ENCODE results near the gene VPS37B.
A peak's percentile ranks its signal among the peaks of the same experiment; 100 is the strongest.
"Not testable (repeated sequence)": the region's sequence is repeated elsewhere in the genome, so short reads cannot be mapped to it uniquely, and the experiment has no call there.

VPS37B gene

DNA sequence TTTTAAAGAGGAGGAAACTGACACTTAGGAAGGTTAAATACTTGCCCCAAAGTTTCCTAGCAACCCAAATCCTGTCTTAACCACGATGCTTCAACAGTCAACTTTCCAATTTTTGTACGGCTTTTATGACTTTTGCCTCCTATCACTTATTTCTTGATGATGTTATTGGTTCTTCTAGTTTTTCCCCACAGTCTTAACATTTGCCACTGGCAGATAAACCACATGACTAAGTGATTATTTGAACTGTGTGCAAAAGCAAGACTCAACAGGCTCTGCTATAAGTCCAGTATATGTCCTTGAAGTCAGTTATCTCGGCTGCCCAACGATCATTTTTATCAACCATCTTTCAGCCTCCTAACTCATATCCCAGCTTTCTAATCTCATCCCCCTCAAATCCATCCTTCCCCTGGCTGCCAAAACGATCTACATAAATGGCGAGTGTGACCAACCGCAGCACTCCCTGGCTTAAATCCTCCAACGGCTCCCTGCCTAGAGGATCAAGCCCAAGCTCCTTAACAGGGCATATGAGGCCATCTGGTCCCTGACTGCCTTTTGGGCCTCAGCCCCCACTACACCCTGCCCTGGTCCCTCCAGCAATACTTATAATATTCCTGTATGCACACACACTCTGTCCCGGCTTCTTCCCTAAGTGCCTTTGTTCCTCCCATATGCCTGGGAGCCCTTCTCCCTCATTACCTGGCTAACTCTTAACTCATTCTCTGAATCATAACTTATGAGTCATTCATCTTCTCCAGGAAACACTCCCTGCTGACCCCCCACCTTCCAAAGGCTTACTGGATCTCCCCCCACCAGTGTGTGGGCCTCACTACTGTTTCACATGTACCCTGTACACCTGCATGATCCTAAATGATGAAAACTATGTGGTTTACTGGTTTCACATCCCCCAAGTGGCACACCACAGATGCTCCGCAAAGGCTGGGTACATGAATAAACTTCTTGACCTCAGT, 8.8 kb downstream of the VPS37B start:
- in situ Hi-C loops (cut with MboI; ENCODE audit: low pct_unique_long_range_greater_than_20kb, low sequenced_read_pairs), result no loop called here
- no peak for DNase-seq

DNA sequence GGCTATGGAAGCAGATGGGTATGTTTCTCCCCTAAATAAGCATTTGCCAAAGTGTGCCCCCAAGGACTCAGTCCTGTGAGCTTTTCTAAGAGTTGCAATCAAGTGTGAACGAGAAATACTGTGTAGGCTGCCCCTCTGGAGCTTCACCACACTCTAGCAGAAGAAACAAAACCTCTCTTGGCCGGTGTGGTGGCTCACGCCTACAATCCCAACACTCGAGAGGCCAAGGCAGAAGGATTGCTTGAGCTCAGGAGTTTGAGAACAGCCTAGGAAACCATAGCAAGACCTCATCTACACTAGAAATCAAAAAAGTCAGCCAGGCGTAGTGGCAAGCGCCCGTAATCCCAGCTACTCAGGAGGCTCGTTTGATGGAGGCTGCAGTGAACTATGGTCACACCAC, 9.8 kb downstream of the VPS37B start:
- DNase-seq, result no peak
- in situ Hi-C loops (cut with MboI; ENCODE audit: low pct_unique_long_range_greater_than_20kb, low sequenced_read_pairs), result no loop called here

DNA sequence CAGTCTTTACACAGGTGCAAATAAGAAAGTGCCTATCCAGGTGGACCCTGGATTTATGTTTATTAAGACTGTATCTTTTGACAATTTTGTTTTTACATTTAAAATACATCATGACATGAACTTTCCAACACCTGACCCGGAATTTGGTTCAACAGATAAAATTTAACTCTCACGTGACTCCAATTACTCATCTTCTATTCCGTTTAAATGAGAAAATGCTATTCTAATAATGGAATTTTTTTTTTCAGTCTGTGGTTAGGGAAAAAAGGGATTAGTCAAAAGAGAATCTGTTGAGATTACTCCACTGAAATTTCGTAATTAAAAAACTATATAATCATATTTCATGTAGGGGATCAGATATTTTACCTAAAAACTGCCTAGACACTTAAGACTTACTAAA, 11.1 kb downstream of the VPS37B start:
- no peak for DNase-seq
- in situ Hi-C loops (cut with MboI; ENCODE audit: low pct_unique_long_range_greater_than_20kb, low sequenced_read_pairs), result no loop called here

DNA sequence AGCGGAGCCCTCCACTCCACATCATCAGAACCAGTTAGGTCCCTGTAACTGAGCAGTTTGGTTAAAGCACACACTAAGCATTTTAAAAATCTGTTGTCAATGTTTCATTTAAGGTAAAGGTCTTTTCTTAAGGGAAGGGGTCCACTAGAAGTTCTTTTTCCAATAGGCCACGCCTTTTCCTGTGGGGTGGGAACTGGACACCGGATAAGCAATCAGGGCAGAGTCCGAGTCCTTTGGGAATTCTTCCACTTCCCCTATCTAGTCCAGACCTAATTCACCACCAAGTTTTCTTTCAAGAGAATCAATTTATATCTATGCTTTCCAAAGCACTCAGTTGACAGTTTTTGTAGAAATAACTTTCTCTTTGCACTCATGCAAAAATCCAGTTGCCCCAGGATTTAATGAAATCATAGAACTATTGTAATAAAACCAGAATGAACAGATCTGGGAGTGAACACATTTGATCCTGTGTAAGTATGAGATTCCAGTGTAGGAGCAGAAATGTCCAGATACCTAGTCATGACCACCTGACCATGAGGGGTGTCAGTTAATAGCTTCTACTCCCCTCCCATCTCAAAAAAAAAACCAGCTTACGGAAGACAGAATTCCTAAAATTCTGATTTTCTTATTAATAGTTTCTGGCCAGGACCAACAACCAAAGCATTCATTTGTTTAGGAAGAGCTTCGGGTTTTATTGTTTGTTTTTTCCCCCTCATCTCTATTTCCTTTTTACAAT, 11.7 kb downstream of the VPS37B start:
- in situ Hi-C loops (cut with MboI; ENCODE audit: low pct_unique_long_range_greater_than_20kb, low sequenced_read_pairs), result no loop called here
- DNase-seq, result no peak

DNA sequence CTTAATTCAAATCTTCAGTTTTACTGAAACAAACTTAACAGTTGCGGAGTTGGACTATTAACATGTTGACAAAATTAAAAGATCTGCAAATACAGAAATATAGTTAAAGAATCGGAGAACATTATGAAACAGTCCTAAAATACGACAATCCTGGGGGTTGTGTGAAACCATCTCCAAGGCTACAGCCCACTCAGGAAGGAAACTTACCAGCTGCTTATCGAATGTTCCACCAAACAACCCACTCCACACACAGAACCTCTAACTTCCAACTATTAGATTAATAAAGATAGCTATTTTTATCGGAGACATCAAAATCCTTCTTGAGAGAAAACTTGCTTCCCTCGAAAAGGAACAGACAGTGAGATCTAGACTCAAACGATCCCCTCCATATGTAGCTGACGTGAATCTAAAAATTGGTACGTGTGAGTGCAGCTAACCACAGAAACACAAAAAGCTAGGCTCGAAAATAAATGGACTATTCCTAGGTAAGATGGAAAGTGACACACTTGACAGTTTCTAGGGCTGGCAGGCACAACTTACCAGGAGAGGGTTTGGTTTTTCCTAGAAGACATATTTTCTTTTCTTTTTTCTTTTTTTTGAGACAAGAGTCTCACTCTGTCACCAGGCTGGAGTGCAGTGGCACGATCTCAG, 12.9 kb downstream of the VPS37B start:
- in situ Hi-C loops (cut with MboI; ENCODE audit: low pct_unique_long_range_greater_than_20kb, low sequenced_read_pairs), result no loop called here
- DNase-seq, result no peak

DNA sequence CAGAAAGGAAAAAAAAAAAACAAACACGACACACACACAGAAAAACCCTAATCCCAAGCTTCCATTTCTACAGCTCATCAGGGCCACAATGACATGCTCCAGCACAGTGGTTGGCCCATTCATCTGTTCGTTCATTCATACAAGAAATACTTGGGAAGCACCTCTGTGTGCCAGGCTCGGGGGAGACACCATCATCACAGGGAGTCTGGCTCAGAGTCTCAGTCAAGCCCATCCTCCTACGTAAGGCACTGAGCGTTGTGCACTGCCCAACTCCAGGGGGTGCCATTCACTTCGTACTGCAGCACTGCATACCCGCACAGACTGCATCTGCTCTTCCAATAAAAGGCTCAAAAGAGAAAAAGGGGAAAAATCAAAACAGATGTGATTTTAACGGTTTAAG, 15.3 kb downstream of the VPS37B start:
- peak; percentile 62 for DNase-seq
- in situ Hi-C loops (cut with MboI; ENCODE audit: low pct_unique_long_range_greater_than_20kb, low sequenced_read_pairs), result no loop called here

DNA sequence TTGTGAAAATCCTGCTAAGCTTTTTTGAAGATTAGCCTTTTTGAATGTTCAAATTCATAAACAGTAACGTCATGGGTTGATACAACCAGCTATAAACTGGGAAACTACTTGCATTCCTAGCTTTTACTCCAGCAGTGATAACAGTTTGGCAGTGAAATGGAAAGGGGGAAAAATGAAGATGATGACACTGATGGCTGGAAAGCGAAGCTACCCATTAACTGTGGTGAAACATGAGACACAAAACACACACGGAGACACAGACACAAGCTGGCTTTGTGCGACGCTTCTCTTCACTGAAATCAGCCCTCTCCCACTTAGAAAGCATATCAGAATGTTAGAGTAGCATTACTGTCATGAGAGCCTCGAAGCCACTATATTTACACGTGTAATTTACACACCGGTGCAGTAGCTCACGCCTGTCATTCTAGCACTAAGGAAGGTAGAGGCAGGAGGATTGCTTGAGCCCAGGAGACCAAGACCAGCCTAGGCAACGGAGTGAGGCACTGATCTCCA, 15.7 kb downstream of the VPS37B start:
- DNase-seq, result no peak
- in situ Hi-C loops (cut with MboI; ENCODE audit: low pct_unique_long_range_greater_than_20kb, low sequenced_read_pairs), result no loop called here

DNA sequence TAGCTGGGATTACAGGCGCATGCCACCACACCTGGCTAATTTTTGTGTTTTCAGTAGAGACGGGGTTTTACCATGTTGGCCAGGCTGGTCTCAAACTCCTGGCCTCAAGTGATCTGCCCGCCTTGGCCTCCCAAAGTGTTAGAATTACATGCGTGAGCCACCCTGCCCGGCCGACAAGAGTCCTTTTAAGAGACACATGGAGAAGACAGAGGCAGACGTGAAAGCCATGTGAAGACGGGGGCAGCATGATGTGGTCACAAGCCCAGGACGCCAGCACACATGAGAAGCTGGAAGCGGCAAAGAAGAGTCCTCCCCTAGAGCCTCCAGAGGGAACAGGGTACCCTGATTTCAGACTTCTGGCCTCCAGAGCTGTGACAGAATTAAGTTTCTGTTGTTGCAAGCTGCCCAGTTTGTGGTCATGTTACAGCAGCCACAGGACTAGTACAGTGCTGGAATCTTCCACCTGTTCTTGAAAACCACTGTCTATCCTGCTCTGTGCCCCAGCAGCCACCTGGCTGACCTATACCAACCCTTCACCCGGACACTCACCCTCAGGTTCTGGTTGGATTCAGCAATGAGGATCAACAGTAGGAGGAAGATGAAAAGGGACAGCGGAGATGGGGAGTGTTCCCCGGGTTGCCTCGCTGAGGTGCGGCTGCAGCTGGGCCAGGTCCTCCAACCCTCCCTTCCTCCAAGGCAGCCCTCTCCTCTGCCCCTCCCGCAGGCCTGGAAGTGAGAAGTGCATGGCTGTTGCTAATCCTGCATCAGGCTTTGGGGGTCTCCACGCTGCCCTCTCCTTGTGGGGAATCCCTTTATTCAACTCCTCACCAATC, 16.9 kb downstream of the VPS37B start:
- in situ Hi-C loops (cut with MboI; ENCODE audit: low pct_unique_long_range_greater_than_20kb, low sequenced_read_pairs), result no loop called here
- DNase-seq, result no peak

DNA sequence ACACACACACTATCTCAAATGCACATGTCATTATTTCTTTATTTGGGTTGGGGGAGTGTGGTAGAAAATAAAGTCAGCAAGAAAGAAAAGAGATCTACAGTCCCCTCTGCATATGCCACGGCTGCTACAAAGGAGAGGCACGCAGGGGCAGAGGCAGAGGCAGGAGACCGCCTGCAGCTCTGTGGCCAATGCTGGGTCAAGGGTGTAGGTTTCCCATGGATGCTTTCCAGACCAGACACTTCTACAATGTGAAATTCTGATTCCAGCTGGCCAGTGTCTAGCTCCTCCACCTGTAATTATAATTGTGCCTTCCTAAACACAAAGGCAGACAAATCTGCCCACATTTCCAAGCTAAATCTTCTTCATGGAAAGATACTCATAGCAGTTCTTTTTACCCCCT, 19.2 kb downstream of the VPS37B start:
- in situ Hi-C loops (cut with MboI; ENCODE audit: low pct_unique_long_range_greater_than_20kb, low sequenced_read_pairs), result no loop called here
- no peak for DNase-seq

DNA sequence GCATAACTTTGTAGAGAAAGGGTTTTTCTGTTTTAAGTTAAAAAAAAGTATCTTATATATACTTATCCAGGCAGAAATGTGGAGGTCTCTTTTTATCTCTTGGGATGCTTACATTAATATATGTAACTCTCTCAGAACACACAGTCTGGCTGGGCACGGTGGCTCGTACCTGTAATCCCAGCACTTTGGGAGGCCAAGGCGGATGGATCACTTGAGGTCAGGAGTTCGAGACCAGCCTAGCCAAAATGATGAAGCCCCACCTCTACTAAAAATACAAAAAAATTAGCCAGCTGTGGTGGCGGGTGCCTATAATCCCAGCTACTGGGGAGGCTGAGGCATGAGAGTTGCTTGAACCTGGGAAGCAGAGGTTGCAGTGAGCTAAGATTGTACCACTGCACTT, 19.6 kb downstream of the VPS37B start:
- in situ Hi-C loops (cut with MboI; ENCODE audit: low pct_unique_long_range_greater_than_20kb, low sequenced_read_pairs); DNase-seq: not testable (repeated sequence)

DNA sequence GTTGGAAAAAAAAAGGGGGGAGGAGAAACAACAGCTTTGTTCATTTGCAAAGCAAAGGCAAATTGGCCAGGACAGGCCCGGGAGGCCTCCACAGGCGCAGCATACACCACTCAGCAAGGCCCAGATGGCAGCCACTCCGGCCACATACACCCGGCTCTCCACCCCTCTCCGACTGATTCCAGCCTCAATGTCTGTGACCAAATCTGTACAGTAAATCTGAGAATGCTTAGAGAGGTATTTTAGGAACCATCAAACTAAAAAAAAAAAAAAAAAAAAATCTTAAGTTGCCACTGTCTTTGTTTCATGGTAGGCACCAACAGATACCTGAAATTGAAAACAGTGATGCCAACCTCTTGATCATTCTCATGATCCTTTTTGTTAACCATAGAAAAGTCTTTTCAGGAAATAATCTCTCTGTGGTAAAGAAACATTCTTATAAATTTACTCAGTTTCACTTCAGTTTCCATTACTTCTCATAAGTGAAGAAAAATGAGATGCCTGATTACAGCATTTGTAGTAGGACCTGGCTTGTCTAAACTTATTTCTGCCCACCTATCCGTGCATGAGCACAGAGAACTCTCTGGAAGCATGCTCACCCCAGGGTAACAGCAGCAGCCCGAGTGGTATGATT, 20.2 kb downstream of the VPS37B start:
- in situ Hi-C loops (cut with MboI; ENCODE audit: low pct_unique_long_range_greater_than_20kb, low sequenced_read_pairs), result no loop called here
- DNase-seq, result no peak

DNA sequence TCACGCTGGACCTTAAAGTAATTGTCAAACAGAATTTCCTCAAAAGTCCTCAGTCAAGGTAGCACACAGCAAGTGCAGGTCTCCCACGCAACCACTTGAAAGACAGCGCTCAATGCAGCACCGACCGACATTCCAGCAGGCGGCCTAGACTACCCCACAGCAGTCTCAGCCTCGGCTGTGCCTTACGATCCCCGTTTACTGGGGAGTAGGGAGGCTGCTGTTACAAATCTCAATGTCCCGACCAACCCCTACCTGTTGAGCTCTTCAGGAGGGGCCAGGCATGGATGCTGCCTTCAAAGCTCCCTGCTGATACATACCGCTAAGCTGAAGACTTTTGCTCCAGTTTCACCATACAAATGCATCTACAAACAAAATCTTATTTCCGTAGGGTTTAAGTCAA, 21.8 kb downstream of the VPS37B start:
- in situ Hi-C loops (cut with MboI; ENCODE audit: low pct_unique_long_range_greater_than_20kb, low sequenced_read_pairs), result loop anchor here (25.0 kb wide), 1 partner anchor 363 kb away; the partner anchor contains the start of genes MPHOSPH9 and MTRFR
- peak; percentile 63 for DNase-seq

DNA sequence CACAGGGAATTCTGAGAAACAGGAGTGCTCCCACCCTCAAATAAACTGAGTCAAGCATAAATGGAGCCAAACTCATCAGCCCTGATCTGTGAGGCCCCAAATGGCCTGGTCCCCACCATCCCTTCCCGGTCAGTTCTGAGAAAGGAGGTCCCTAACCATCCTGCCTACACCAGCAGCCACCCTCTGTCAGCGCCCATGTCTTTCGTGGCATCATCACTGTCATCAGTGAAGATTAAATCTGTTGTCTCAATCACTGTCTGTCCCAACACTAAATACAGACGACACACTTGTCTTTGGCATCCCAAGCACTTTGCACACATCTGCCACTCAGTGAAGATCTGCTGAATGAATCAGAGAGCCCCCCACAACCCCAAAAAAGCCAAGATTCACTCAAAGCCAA, 22.4 kb downstream of the VPS37B start:
- no peak for DNase-seq
- in situ Hi-C loops (cut with MboI; ENCODE audit: low pct_unique_long_range_greater_than_20kb, low sequenced_read_pairs), result loop anchor here (25.0 kb wide), 1 partner anchor 364 kb away; the partner anchor contains the start of genes MPHOSPH9 and MTRFR

DNA sequence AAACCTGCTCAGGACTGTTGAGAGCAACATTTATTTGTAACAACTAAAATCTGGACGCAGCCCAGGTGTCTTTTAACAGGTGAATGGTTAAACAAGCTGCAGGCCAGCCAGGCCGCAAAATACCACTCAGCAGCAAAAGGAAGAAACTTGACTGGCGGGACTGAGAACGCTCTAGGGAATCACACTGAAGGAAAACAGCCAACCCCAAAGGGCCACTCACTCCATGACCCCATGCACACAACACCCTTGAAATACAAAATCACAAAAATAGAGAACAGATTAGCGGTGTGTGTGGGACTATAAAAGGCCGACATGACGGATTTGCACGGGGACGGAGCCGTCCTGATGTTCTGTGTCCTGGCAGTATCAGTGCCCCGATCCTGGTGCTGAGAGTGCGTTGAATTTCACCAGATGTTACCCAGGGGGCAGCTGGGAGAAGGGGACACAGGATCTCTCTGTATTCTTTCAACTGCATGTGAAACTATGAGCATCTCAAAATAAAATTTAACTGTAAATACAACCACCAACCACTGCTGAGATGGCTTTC, 23.0 kb downstream of the VPS37B start:
- DNase-seq, result no peak
- in situ Hi-C loops (cut with MboI; ENCODE audit: low pct_unique_long_range_greater_than_20kb, low sequenced_read_pairs), result loop anchor here (25.0 kb wide), 1 partner anchor 364 kb away; the partner anchor contains the start of genes MPHOSPH9 and MTRFR

DNA sequence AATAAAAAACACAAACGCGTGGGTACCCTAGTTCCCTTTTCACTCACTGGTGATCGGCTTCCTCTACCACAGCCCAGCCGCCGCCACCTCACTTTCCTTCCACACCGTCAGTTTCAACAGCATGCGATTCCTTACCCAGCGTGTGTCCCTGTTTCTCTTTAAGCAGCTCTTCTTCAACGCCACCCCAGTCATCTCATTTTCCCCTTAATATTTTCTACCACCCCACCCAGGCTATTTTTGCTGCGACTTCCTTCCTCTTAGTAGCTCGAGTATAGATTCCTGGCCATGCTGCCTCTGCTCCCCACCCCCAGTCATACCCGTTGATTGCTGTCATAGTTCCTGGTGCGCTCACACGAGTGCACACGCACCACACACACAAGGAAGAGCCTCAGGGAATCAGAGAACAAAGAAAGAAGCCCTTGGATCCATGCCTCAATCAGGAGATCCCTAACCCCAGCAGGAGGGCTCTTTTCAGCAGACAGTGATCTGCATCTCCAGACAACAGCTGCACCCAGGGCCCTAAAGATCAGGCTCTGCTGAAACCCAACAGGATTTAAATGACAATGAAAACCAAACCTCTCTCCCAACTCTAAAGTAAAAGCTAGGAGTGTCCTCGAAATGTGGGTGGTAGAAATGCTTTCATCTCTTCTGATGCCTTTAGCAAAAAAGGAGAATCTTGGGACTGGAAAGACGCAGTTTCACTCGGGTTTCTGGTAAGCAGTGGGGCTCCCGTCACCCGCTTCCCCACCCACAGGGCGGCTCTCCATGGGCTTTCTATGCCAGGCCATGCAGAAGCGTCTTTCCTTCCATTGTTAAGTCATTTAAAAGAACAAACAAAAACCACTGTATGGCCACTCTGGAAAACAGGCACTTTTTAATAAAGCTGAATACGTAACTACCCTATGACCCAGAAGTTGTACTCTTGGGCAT, 23.8 kb downstream of the VPS37B start:
- in situ Hi-C loops (cut with MboI; ENCODE audit: low pct_unique_long_range_greater_than_20kb, low sequenced_read_pairs), result loop anchor here (25.0 kb wide), 1 partner anchor 365 kb away; the partner anchor contains the start of genes MPHOSPH9 and MTRFR
- DNase-seq, result peak; percentile 95

DNA sequence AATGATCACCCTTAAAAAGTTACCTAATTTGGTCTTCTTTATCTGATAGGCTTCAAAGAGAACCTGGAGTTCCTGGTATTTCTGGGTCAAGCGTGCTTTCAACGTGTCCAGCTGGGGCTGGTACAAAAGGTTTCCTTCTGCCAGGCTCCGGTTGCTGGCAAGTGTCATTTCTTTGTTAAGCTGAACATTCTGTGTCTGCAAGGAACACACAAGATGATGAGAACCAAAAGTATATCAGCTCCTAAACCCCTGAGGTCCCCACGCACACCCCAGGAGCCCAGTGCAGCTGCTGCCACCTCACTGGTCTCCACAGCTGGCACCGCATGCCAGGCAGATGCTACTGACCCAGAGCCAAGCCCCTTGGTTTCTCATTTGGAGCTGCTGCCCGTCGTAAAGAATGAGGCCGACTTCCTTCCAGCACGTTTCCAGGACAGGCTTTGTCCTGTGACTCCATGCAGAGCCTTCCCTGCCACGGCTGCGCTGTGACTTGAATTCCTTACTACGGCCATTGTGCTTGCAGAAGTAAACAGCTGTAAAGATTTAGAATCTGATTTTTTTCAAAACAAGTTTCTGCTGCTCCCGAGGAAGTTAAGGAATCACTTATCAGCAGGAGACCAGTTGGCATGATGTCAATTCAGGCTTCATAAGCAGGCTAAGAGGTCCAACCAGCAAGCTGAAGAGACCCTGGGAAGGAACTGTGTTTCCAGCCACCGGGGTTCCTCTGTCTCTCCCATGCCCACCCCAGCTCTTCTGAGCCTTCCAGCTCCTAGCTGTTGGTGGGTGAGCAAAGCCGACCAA, 24.9 kb downstream of the VPS37B start:
- in situ Hi-C loops (cut with MboI; ENCODE audit: low pct_unique_long_range_greater_than_20kb, low sequenced_read_pairs), result loop anchor here (25.0 kb wide), 1 partner anchor 366 kb away; the partner anchor contains the start of genes MPHOSPH9 and MTRFR

More for the DNA sequence above, 24.9 kb downstream of the VPS37B start:
- no peak for DNase-seq
